GM12801 (cell line): ENCODE data around the gene TMTC2.

ENCODE experiments used
- CTCF ChIP-seq: IDR thresholded peaks from one replicate; pipeline ENCODE4 v1.5.1; 2011; ENCODE audit warnings: control low read depth; ENCODE audit not compliant: insufficient read length; ENCODE audit errors: extremely low read depth

Gene TMTC2

GRCh38 chr12:83093426-83093825, 406.7 kb downstream of the TMTC2 start:
- TF ChIP-seq CTCF: no peak

GRCh38 chr12:83097643-83098342, 411.1 kb downstream of the TMTC2 start:
- TF ChIP-seq CTCF: no peak

- TF ChIP-seq CTCF: no peak
These were observed 412.7 kb downstream of the TMTC2 start for GRCh38 chr12:83099436-83099835.

GRCh38 chr12:83102499-83102898, 415.8 kb downstream of the TMTC2 start:
- no peak for TF ChIP-seq CTCF

- no peak for TF ChIP-seq CTCF
These were observed 420.2 kb downstream of the TMTC2 start for GRCh38 chr12:83106873-83107272.

- TF ChIP-seq CTCF: no peak
These were observed 423.7 kb downstream of the TMTC2 start for GRCh38 chr12:83110424-83110823.

GRCh38 chr12:83113945-83114344, 427.2 kb downstream of the TMTC2 start:
- TF ChIP-seq CTCF: no peak

GRCh38 chr12:83114966-83115365, 428.3 kb downstream of the TMTC2 start:
- TF ChIP-seq CTCF: no peak
